Astrocyte of the hippocampus (primary cell): ENCODE results near the gene KLK10.

Experiments
- DNase-seq: peaks from one replicate; pipeline ENCODE4 v3.0.0; 2011; ENCODE audit warnings: low read depth, low spot score

Gene KLK10

GRCh38 chr19:50967929-50968715 is 51.4 kb downstream of the KLK10 start:
- no peak for DNase-seq

GRCh38 chr19:50964266-50964665 is 55.2 kb downstream of the KLK10 start:
- no peak for DNase-seq

DNA sequence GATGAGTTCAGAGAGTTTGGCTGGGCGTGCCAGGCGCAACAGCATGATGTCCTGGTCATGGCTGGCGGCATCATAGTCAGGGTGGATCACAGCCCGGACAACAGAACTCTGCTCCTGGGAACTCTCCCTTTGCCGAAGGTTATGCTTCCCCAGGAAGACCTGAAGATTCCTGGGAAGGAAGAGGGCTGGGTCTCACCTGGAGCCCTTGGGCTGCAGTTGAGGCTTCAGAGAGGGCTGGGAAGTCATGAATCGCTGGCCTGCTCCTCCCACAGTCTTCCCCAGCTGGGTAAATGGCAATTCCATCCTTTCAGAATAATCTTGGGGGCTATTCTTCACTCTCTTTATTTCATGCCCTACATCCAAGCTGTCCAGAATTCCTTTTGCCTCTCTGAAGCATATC is 56.1 kb downstream of the KLK10 start:
- no peak for DNase-seq
